ENCODE measurements around the gene ATG9A. TPM values are rescaled to one million over a fixed set of nuclear protein-coding genes. Genes with fewer than 3 reads are reported as not detected.

ATG9A gene
- total RNA-seq, 1 donor, result 60.8 TPM

DNA sequence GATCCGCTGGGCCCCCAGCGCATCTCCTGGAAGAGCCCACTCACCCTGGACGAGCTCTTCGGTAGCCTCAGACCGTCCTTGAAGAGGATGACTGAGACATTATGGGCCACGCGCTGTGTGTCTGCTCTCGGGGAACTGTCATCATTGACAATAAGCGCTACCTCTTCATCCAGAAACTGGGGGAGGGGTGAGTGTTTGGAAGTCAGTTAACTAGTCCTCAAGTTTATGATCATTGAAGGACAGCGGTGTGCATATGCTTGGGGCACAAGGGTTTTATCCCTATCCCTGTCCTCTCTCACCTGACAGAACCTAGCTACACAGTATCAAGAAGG lies 16.4 kb upstream of the ATG9A start:
- no peaks in the 10 kb centered on the region for H4K20me1 ChIP-seq (ENCODE audit: insufficient read depth, low read length)
- H3K27me3 ChIP-seq (ENCODE audit: insufficient read depth, low read length), result no peaks in the 10 kb centered on the region
- peak; percentile 73 for DNase-seq (ENCODE audit: insufficient read length, low spot score, missing footprints)
- peak overlapping the region; percentile 88 for H3K4me3 ChIP-seq (ENCODE audit: insufficient read depth, low read length)
- peaks cover 37% of the 10 kb centered on the region for H3K4me1 ChIP-seq (ENCODE audit: insufficient read depth, low read length)
- peak overlapping the region; percentile 92 for H3K4me2 ChIP-seq (ENCODE audit: insufficient read depth, low read length)
- H3K9me3 ChIP-seq (ENCODE audit: low read depth, low read length), result no peaks in the 10 kb centered on the region
- peak overlapping the region; percentile 96 for H2AFZ ChIP-seq (ENCODE audit: low read length)
- peaks cover 34% of the 10 kb centered on the region for H3K79me2 ChIP-seq (ENCODE audit: insufficient read depth, low read length)
- peak overlapping the region; percentile 95 for H3K27ac ChIP-seq (ENCODE audit: low read depth, low read length)
- TF ChIP-seq, protein P1, sequence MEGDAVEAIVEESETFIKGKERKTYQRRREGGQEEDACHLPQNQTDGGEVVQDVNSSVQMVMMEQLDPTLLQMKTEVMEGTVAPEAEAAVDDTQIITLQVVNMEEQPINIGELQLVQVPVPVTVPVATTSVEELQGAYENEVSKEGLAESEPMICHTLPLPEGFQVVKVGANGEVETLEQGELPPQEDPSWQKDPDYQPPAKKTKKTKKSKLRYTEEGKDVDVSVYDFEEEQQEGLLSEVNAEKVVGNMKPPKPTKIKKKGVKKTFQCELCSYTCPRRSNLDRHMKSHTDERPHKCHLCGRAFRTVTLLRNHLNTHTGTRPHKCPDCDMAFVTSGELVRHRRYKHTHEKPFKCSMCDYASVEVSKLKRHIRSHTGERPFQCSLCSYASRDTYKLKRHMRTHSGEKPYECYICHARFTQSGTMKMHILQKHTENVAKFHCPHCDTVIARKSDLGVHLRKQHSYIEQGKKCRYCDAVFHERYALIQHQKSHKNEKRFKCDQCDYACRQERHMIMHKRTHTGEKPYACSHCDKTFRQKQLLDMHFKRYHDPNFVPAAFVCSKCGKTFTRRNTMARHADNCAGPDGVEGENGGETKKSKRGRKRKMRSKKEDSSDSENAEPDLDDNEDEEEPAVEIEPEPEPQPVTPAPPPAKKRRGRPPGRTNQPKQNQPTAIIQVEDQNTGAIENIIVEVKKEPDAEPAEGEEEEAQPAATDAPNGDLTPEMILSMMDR (IDR thresholded peaks at IDR 0.05; ENCODE audit: extremely low read depth, low read depth, low read length), result no peak
- peaks cover 23% of the 10 kb centered on the region for H3K36me3 ChIP-seq (ENCODE audit: insufficient read depth, low read length)

DNA sequence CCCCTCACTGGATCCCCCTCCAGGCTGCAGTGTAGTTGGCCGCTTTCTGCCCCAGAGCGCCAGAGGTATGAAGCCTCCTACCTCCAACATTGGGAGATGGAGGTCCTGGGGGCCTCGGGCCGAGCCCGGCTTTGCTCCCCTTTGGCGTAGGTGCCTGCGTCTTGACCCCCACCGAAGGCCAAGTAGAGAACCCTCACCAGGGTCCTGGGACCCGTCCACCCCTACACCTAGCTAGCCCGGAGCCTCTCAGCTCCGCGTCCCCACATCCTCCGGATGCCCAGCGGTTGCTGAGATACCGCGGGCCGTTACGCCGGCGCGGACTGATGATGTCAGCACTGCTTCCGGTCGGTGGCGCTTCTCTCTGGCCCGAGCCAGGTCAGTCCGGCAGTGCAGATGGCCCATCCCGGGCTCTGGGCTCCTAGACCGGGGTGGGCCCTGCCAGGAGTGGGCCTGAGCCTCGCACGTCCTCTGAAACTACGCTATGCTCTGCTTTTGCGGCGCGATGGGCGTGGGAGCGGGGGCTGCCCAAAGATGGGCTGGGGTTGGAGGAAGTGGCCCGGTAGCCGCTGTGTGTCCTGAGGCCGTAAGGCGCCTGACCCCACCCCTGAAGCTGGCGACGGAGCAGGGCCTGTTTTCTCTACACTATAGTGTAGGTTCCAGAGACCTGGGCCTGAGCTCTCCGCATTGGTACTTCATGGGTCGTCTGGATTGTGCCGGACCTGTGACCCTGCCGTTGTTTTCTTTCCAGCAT lies 15.9 kb upstream of the ATG9A start, which contains the start of the genes GLB1L and STK16:
Gene GLB1L (minus strand): TSS at position 297 of the 751 bp plus-strand sequence. CDS start 1,871 bp downstream, outside the sequence.
Gene STK16 (plus strand): TSS at position 332 of the 751 bp plus-strand sequence. CDS start 521 bp downstream, outside the sequence.
- Histone ChIP-seq H2AFZ (ENCODE audit: low read length) (peak within 1 kb of the TSS; percentile 96), H3K27ac (ENCODE audit: low read depth, low read length) (peak within 1 kb of the TSS; percentile 95), H3K4me1 (ENCODE audit: insufficient read depth, low read length) (peaks cover 34% of the 10 kb centered on the region), H3K79me2 (ENCODE audit: insufficient read depth, low read length) (peaks cover 34% of the 10 kb centered on the region), H3K36me3 (ENCODE audit: insufficient read depth, low read length) (peaks cover 20% of the 10 kb centered on the region), H3K27me3 (ENCODE audit: insufficient read depth, low read length) (no peaks in the 10 kb centered on the region), H3K4me3 (ENCODE audit: insufficient read depth, low read length) (peak within 1 kb of the TSS; percentile 88), H3K9me3 (ENCODE audit: low read depth, low read length) (no peaks in the 10 kb centered on the region), H3K4me2 (ENCODE audit: insufficient read depth, low read length) (peak within 1 kb of the TSS; percentile 92), H4K20me1 (ENCODE audit: insufficient read depth, low read length) (no peaks in the 10 kb centered on the region)
- peak; percentile 99 for DNase-seq (ENCODE audit: insufficient read length, low spot score, missing footprints)
- TF ChIP-seq, protein P1 (IDR thresholded peaks at IDR 0.05; ENCODE audit: extremely low read depth, low read depth, low read length), result no peak

DNA sequence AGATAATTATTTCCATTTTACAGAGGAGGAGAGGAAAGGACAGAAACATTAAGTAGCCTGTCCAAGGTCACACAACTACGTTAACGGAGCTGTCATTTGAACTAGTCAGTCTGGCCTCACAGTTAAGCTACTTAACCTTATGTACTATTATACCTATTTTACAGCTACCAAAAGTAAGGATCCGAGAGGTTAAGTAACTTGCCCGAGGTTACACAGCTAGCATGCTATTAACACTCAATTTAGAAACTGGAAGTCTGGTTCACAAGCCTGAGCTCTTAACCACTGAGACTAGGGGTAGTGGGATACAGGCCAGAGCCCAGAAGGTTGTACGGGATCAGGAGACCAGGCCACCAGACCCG lies 15.3 kb upstream of the ATG9A start:
- H3K27ac ChIP-seq (ENCODE audit: low read depth, low read length), result peak overlapping the region; percentile 95
- no peaks in the 10 kb centered on the region for H3K27me3 ChIP-seq (ENCODE audit: insufficient read depth, low read length)
- H3K79me2 ChIP-seq (ENCODE audit: insufficient read depth, low read length), result peaks cover 34% of the 10 kb centered on the region
- no peaks in the 10 kb centered on the region for H3K9me3 ChIP-seq (ENCODE audit: low read depth, low read length)
- H3K4me2 ChIP-seq (ENCODE audit: insufficient read depth, low read length), result peak overlapping the region; percentile 92
- H3K4me3 ChIP-seq (ENCODE audit: insufficient read depth, low read length), result peak overlapping the region; percentile 88
- peaks cover 16% of the 10 kb centered on the region for H3K36me3 ChIP-seq (ENCODE audit: insufficient read depth, low read length)
- H2AFZ ChIP-seq (ENCODE audit: low read length), result peak overlapping the region; percentile 96
- H3K4me1 ChIP-seq (ENCODE audit: insufficient read depth, low read length), result peaks cover 29% of the 10 kb centered on the region
- H4K20me1 ChIP-seq (ENCODE audit: insufficient read depth, low read length), result no peaks in the 10 kb centered on the region
- DNase-seq (ENCODE audit: insufficient read length, low spot score, missing footprints), result no peak
- TF ChIP-seq, protein P1 (IDR thresholded peaks at IDR 0.05; ENCODE audit: extremely low read depth, low read depth, low read length), result no peak

DNA sequence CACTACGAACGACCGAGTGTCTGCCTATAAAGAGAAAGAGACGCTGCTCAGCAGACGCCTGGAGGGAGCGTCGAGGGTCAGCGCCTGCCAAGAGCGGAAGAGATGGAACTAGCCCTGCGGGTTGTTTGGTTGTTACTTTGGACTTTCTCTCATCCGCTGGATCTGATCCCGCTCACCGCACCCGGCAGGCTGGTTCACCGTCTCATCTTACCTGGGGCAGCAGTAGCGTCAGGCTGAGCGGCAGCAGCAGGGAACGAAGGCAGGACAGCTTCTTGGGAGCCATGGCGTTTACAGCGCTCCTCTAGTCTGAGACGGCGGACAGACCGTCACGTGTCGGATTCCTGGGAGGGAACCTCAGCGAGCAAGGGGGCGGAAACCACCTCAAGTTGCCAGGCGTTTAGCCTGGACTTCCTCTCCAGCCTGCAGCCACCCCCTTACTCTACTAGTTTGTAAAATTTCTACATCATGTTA lies 13.9 kb upstream of the ATG9A start:
- H3K4me3 ChIP-seq (ENCODE audit: insufficient read depth, low read length), result peak overlapping the region; percentile 51
- H3K27ac ChIP-seq (ENCODE audit: low read depth, low read length), result no peak overlapping the region
- no peaks in the 10 kb centered on the region for H3K9me3 ChIP-seq (ENCODE audit: low read depth, low read length)
- TF ChIP-seq, protein P1 (IDR thresholded peaks at IDR 0.05; ENCODE audit: extremely low read depth, low read depth, low read length), result no peak
- peak overlapping the region; percentile 47 for H3K4me2 ChIP-seq (ENCODE audit: insufficient read depth, low read length)
- H3K4me1 ChIP-seq (ENCODE audit: insufficient read depth, low read length), result peaks cover 16% of the 10 kb centered on the region
- peak overlapping the region; percentile 36 for H2AFZ ChIP-seq (ENCODE audit: low read length)
- peaks cover 22% of the 10 kb centered on the region for H3K36me3 ChIP-seq (ENCODE audit: insufficient read depth, low read length)
- peak; percentile 32 for DNase-seq (ENCODE audit: insufficient read length, low spot score, missing footprints)
- H3K27me3 ChIP-seq (ENCODE audit: insufficient read depth, low read length), result no peaks in the 10 kb centered on the region
- peaks cover 34% of the 10 kb centered on the region for H3K79me2 ChIP-seq (ENCODE audit: insufficient read depth, low read length)
- H4K20me1 ChIP-seq (ENCODE audit: insufficient read depth, low read length), result no peaks in the 10 kb centered on the region

Data from osteoblast (primary cell).